ENCODE measurements around the gene MFAP3L. TPM values are rescaled to one million over a fixed set of nuclear protein-coding genes. Genes with fewer than 3 reads are reported as not detected.

Gene MFAP3L
- total RNA-seq, 1 experiment from 2014 or later, result 6.2 TPM

- intact Hi-C loops (cut with micrococcal nuclease; ENCODE audit: unreplicated experiment), result no loop called here
- POLR2A ChIA-PET (ENCODE audit: unreplicated experiment), result no interaction called here
These were observed 26.7 kb upstream of the MFAP3L start for GRCh38 chr4:170052919-170053318.

GRCh38 chr4:170051402-170051801, 25.2 kb upstream of the MFAP3L start:
- TF ChIP-seq EZH2 (IDR thresholded peaks at IDR 0.05; ENCODE audit: low read depth) (no peak), CTCF (conservative IDR thresholded peaks at IDR 0.05) (no peak)
- ChIA-PET CTCF (no interaction called here), POLR2A (ENCODE audit: unreplicated experiment) (no interaction called here)
- H3K4me3 ChIP-seq, result no peak overlapping the region
- H4K20me1 ChIP-seq (ENCODE audit: insufficient read depth), result no peaks in the 10 kb centered on the region
- H3K79me2 ChIP-seq (ENCODE audit: low read depth), result no peaks in the 10 kb centered on the region
- H3K9me3 ChIP-seq (ENCODE audit: insufficient read depth, low read depth), result no peaks in the 10 kb centered on the region
- H3F3A ChIP-seq (ENCODE audit: insufficient read depth, low read depth), result no peaks in the 10 kb centered on the region
- H3K36me3 ChIP-seq (ENCODE audit: low read depth), result no peaks in the 10 kb centered on the region
- no TSS peak for BruUV-seq (replicated peaks)
- H3K4me1 ChIP-seq (replicated peaks; ENCODE audit: insufficient read depth), result no peaks in the 10 kb centered on the region
- no peak overlapping the region for H3K27ac ChIP-seq
- no peak for DNase-seq
- no peak overlapping the region for H3K4me2 ChIP-seq
- no peak overlapping the region for H2AFZ ChIP-seq
- intact Hi-C loops (cut with micrococcal nuclease; ENCODE audit: unreplicated experiment), result no loop called here
- H3K27me3 ChIP-seq (ENCODE audit: insufficient read depth, low read depth), result no peaks in the 10 kb centered on the region
- no peaks in the 10 kb centered on the region for H3K9me2 ChIP-seq (ENCODE audit: insufficient read depth)

More at GRCh38 chr4:170052919-170053318, 26.7 kb upstream of the MFAP3L start:
- H4K20me1 ChIP-seq (ENCODE audit: insufficient read depth), result no peaks in the 10 kb centered on the region
- no peak overlapping the region for H3K4me2 ChIP-seq
- no peak overlapping the region for H3K4me3 ChIP-seq
- H3K79me2 ChIP-seq (ENCODE audit: low read depth), result no peaks in the 10 kb centered on the region
- H2AFZ ChIP-seq, result no peak overlapping the region
- no peaks in the 10 kb centered on the region for H3K4me1 ChIP-seq (replicated peaks; ENCODE audit: insufficient read depth)
- no TSS peak for BruUV-seq (replicated peaks)
- H3K9me2 ChIP-seq (ENCODE audit: insufficient read depth), result no peaks in the 10 kb centered on the region
- H3K9me3 ChIP-seq (ENCODE audit: insufficient read depth, low read depth), result no peaks in the 10 kb centered on the region
- CTCF ChIA-PET, result no interaction called here
- H3K27me3 ChIP-seq (ENCODE audit: insufficient read depth, low read depth), result no peaks in the 10 kb centered on the region
- no peaks in the 10 kb centered on the region for H3F3A ChIP-seq (ENCODE audit: insufficient read depth, low read depth)
- H3K27ac ChIP-seq, result no peak overlapping the region
- DNase-seq, result no peak
- TF ChIP-seq EZH2 (IDR thresholded peaks at IDR 0.05; ENCODE audit: low read depth) (no peak), CTCF (conservative IDR thresholded peaks at IDR 0.05) (no peak)
- H3K36me3 ChIP-seq (ENCODE audit: low read depth), result no peaks in the 10 kb centered on the region

- intact Hi-C loops (cut with micrococcal nuclease; ENCODE audit: unreplicated experiment), result no loop called here
- Histone ChIP-seq H4K20me1 (ENCODE audit: insufficient read depth) (no peaks in the 10 kb centered on the region), H3K4me2 (no peak overlapping the region), H3K27me3 (ENCODE audit: insufficient read depth, low read depth) (no peaks in the 10 kb centered on the region), H3K9me3 (ENCODE audit: insufficient read depth, low read depth) (no peaks in the 10 kb centered on the region), H2AFZ (no peak overlapping the region), H3F3A (ENCODE audit: insufficient read depth, low read depth) (no peaks in the 10 kb centered on the region), H3K27ac (no peak overlapping the region), H3K4me3 (no peak overlapping the region), H3K4me1 (replicated peaks; ENCODE audit: insufficient read depth) (no peaks in the 10 kb centered on the region), H3K9me2 (ENCODE audit: insufficient read depth) (no peaks in the 10 kb centered on the region), H3K36me3 (ENCODE audit: low read depth) (no peaks in the 10 kb centered on the region), H3K79me2 (ENCODE audit: low read depth) (no peaks in the 10 kb centered on the region)
- no peak for TF ChIP-seq CTCF (conservative IDR thresholded peaks at IDR 0.05)
- TF ChIP-seq EZH2 (IDR thresholded peaks at IDR 0.05; ENCODE audit: low read depth), result no peak
- no TSS peak for BruUV-seq (replicated peaks)
- CTCF ChIA-PET, result interaction anchor here (0.6 kb wide), 1 partner anchor 258 kb away, joined by 4 read pairs; no protein-coding TSS in a partner anchor
- POLR2A ChIA-PET (ENCODE audit: unreplicated experiment), result interaction anchor here (0.7 kb wide), 1 partner anchor 14 kb away, joined by 16 read pairs; no protein-coding TSS in a partner anchor
- DNase-seq, result no peak
These were observed 23.6 kb upstream of the MFAP3L start for GRCh38 chr4:170049766-170050165.
